GM12878 (cell line): ENCODE measurements around the gene B4GALT3. TPM values are rescaled to one million over a fixed set of nuclear protein-coding genes. Genes with fewer than 3 reads are reported as not detected.

Experiments
- ASH2L ChIP-seq: fragments of 300-600, 200-600 bp; sonication (generic); IDR thresholded peaks from 2 replicates; pipeline ENCODE4 v1.6.1; 2017; ENCODE audit warnings: low read depth, mild to moderate bottlenecking, borderline replicate concordance
- CHD2 ChIP-seq: IDR thresholded peaks from 2 replicates; pipeline ENCODE4 v1.6.1; 2011; ENCODE audit warnings: low read depth, low read length, improper control_type of control experiment, borderline replicate concordance
- FOS ChIP-seq: IDR thresholded peaks from 3 replicates; pipeline ENCODE4 v1.6.1; 2011; ENCODE audit warnings: borderline replicate concordance; ENCODE audit not compliant: insufficient read length; ENCODE audit errors: extremely low read depth
- FOXK2 ChIP-seq: fragments of 450-650 bp; IDR thresholded peaks from 2 replicates; pipeline ENCODE4 v1.6.1; 2017; ENCODE audit warnings: mild to moderate bottlenecking, moderate library complexity
- HDGF ChIP-seq: fragments of 450-650 bp; IDR thresholded peaks from 2 replicates; pipeline ENCODE4 v1.6.1; 2016; ENCODE audit warnings: antibody characterized with exemption
- IKZF2 ChIP-seq, 2 experiments: fragments of 450-650 bp; IDR thresholded peaks; 2 replicates each; pipeline ENCODE4 v1.6.1; 2017; ENCODE audit warnings: mild to moderate bottlenecking in 2 of 2, moderate library complexity in 2 of 2
- IRF3 ChIP-seq: fragments of 450-650 bp; IDR thresholded peaks from 2 replicates; pipeline ENCODE4 v1.6.1; 2014; ENCODE audit warnings: mild to moderate bottlenecking
- JUND ChIP-seq: IDR thresholded peaks from 2 replicates; pipeline ENCODE4 v1.6.1; 2012; ENCODE audit warnings: low read depth, mild to moderate bottlenecking, low read length, improper control_type of control experiment, moderate library complexity
- NR2F1 ChIP-seq: fragments of 450-650 bp; conservative IDR thresholded peaks from 2 replicates; pipeline ENCODE4 v1.6.1; 2017; ENCODE audit warnings: mild to moderate bottlenecking
- RCOR1 ChIP-seq: conservative IDR thresholded peaks from 2 replicates; pipeline ENCODE4 v1.6.1; 2012; ENCODE audit warnings: low read depth, low read length, improper control_type of control experiment
- RFX5 ChIP-seq: IDR thresholded peaks from 2 replicates; pipeline ENCODE4 v1.6.1; 2011; ENCODE audit warnings: low read depth, low read length, improper control_type of control experiment
- SREBF1 ChIP-seq: IDR thresholded peaks from 2 replicates; pipeline ENCODE4 v1.6.1; 2012; ENCODE audit warnings: mild to moderate bottlenecking, low read length
- STAT3 ChIP-seq: IDR thresholded peaks from 2 replicates; pipeline ENCODE4 v1.6.1; 2011; ENCODE audit warnings: low read depth, low read length, improper control_type of control experiment
- SUZ12 ChIP-seq: fragments of 200-600 bp; sonication (generic); IDR thresholded peaks from one replicate; pipeline ENCODE4 v1.6.1; 2018; ENCODE audit warnings: antibody characterized with exemption, mild to moderate bottlenecking; ENCODE audit not compliant: unreplicated experiment
- TBL1XR1 ChIP-seq: IDR thresholded peaks from 2 replicates; pipeline ENCODE4 v1.6.1; 2012; ENCODE audit warnings: low read depth, low read length, improper control_type of control experiment
- TCF12 ChIP-seq: IDR thresholded peaks from 2 replicates; pipeline ENCODE4 v1.6.1; 2011; ENCODE audit warnings: low read depth, mild to moderate bottlenecking, low read length
- ZBTB40 ChIP-seq: fragments of 450-650 bp; IDR thresholded peaks from 2 replicates; pipeline ENCODE4 v1.6.1; 2016; ENCODE audit warnings: mild to moderate bottlenecking, moderate library complexity, borderline replicate concordance
- ZZZ3 ChIP-seq: IDR thresholded peaks from 2 replicates; pipeline ENCODE4 v1.6.1; 2011; ENCODE audit warnings: low read depth; ENCODE audit not compliant: control insufficient read depth, insufficient read length
- polyA plus RNA-seq, 11 experiments: library from polyadenylated mRNA; depleted of rRNA in 4 of 11; unstranded in 6 of 11; stranded (reverse) in 5 of 11; fragments of >200 nt; fragmentation: Nextera tagmentation in 4 of 11; fragmentation: Illumina TruSeq in 1 of 11; extraction: Ambion mirVana in 4 of 11; extraction: Trizol in 1 of 11; gene quantifications; 1 replicate in 1 of 11; 2 replicates in 10 of 11; pipeline versions ENCODE4 v1.2.1 to v1.2.3, GENCODE V29; 2011 to 2016; ENCODE audit warnings: inconsistent platforms in 2 of 11, missing spikeins in 2 of 11, low read depth in 1 of 11
- total RNA-seq, 4 experiments: library from RNA; depleted of rRNA in 3 of 4; stranded (reverse); fragments of >200 nt in 3 of 4; fragmentation: Illumina TruSeq in 1 of 4; extraction: Trizol in 1 of 4; gene quantifications; 2 replicates each; pipeline versions ENCODE4 v1.2.1 to v1.2.3, GENCODE V29; 2013 to 2021
- TF ChIP-seq, protein P1 (sequence below): IDR thresholded peaks from 2 replicates; pipeline ENCODE4 v1.6.1; 2012; ENCODE audit warnings: low read depth, low read length, improper control_type of control experiment
- TF ChIP-seq, protein P2 (sequence below): fragments of 150-350 bp; IDR thresholded peaks from 2 replicates; pipeline ENCODE4 v1.6.1; 2014; ENCODE audit warnings: mild to moderate bottlenecking, low read depth, low read length
- TF ChIP-seq, protein P3 (sequence below): fragments of 450-650 bp; IDR thresholded peaks from 2 replicates; pipeline ENCODE4 v1.6.1; 2017; ENCODE audit warnings: mild to moderate bottlenecking

B4GALT3 gene
- total and polyA plus RNA-seq, 10 of the 15 experiments (the other 5 are each of a cell fraction or from before 2014, with no cell fraction given): 27.1 to 58.9 (median 42.6) TPM

GRCh38 chr1:161159087-161159912 lies 18.0 kb downstream of the B4GALT3 start, which contains the start of gene USP21 (continued):
- TF ChIP-seq CHD2: 0 out of 2 replicates have a peak, but pooled peaks have one; percentile 44
- TF ChIP-seq, protein P1, sequence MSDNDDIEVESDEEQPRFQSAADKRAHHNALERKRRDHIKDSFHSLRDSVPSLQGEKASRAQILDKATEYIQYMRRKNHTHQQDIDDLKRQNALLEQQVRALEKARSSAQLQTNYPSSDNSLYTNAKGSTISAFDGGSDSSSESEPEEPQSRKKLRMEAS: no peak
- TF ChIP-seq SREBF1: no peak
- no peak for TF ChIP-seq RCOR1
- TF ChIP-seq IRF3: no peak
- TF ChIP-seq STAT3: no peak
- TF ChIP-seq NR2F1: peak; percentile 40
- TF ChIP-seq ZZZ3: no peak
- no peak for TF ChIP-seq JUND
- no peak for TF ChIP-seq ZBTB40
- peak; percentile 12; the same call in 1 of the 2 replicates for TF ChIP-seq TCF12
- TF ChIP-seq SUZ12: no peak
- no peak for TF ChIP-seq FOXK2
- TF ChIP-seq TBL1XR1: no peak
- TF ChIP-seq, protein P2, sequence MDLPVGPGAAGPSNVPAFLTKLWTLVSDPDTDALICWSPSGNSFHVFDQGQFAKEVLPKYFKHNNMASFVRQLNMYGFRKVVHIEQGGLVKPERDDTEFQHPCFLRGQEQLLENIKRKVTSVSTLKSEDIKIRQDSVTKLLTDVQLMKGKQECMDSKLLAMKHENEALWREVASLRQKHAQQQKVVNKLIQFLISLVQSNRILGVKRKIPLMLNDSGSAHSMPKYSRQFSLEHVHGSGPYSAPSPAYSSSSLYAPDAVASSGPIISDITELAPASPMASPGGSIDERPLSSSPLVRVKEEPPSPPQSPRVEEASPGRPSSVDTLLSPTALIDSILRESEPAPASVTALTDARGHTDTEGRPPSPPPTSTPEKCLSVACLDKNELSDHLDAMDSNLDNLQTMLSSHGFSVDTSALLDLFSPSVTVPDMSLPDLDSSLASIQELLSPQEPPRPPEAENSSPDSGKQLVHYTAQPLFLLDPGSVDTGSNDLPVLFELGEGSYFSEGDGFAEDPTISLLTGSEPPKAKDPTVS: no peak
- TF ChIP-seq FOS: no peak
- no peak for TF ChIP-seq RFX5
- TF ChIP-seq, protein P3, sequence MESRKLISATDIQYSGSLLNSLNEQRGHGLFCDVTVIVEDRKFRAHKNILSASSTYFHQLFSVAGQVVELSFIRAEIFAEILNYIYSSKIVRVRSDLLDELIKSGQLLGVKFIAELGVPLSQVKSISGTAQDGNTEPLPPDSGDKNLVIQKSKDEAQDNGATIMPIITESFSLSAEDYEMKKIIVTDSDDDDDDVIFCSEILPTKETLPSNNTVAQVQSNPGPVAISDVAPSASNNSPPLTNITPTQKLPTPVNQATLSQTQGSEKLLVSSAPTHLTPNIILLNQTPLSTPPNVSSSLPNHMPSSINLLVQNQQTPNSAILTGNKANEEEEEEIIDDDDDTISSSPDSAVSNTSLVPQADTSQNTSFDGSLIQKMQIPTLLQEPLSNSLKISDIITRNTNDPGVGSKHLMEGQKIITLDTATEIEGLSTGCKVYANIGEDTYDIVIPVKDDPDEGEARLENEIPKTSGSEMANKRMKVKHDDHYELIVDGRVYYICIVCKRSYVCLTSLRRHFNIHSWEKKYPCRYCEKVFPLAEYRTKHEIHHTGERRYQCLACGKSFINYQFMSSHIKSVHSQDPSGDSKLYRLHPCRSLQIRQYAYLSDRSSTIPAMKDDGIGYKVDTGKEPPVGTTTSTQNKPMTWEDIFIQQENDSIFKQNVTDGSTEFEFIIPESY: no peak
- TF ChIP-seq IKZF2 (IDR thresholded peaks at IDR 0.05): no peak
- no peak for TF ChIP-seq ASH2L
- peak; percentile 77; the same call in 1 of the 2 replicates for TF ChIP-seq HDGF
